BLaER1 treated with 17β-estradiol and CSF1 and Interleukin-3, amounts not matched to agents 10 nM and 100 nM (cell line): Measurements from ENCODE around the gene ABL2.

ENCODE experiments used
- H3K27ac ChIP-seq, 11 experiments: shearing (Covaris generic); formaldehyde crosslinking; 2 replicates each; pipeline ENCODE4 v1.8.1; 2022
- H3K27me3 ChIP-seq, 11 experiments: shearing (Covaris generic); formaldehyde crosslinking; 2 replicates each; pipeline ENCODE4 v1.8.1; 2022
- H3K36me3 ChIP-seq, 11 experiments: shearing (Covaris generic); formaldehyde crosslinking; 2 replicates each; pipeline ENCODE4 v1.8.1; 2022
- H3K4me1 ChIP-seq, 10 experiments: shearing (Covaris generic); formaldehyde crosslinking; 2 replicates each; pipeline ENCODE4 v1.8.1; 2022
- H3K4me2 ChIP-seq, 11 experiments: shearing (Covaris generic); formaldehyde crosslinking; 2 replicates each; pipeline ENCODE4 v1.8.1; 2022
- H3K4me3 ChIP-seq, 10 experiments: shearing (Covaris generic); formaldehyde crosslinking; 2 replicates each; pipeline ENCODE4 v1.8.1; 2022
- H3K9ac ChIP-seq, 11 experiments: shearing (Covaris generic); formaldehyde crosslinking; 2 replicates each; pipeline ENCODE4 v1.8.1; 2022
- H3K9me3 ChIP-seq, 11 experiments: shearing (Covaris generic); formaldehyde crosslinking; replicated peaks in 1 of 11; 2 replicates each; pipeline ENCODE4 v1.8.1; 2022
- H4K20me1 ChIP-seq, 11 experiments: shearing (Covaris generic); formaldehyde crosslinking; 2 replicates each; pipeline ENCODE4 v1.8.1; 2022
- Cebpa-rat ChIP-seq, 11 experiments: shearing (Covaris generic); IDR thresholded peaks; 2 replicates each; pipeline ENCODE4 v1.8.1; 2022

Gene ABL2

DNA sequence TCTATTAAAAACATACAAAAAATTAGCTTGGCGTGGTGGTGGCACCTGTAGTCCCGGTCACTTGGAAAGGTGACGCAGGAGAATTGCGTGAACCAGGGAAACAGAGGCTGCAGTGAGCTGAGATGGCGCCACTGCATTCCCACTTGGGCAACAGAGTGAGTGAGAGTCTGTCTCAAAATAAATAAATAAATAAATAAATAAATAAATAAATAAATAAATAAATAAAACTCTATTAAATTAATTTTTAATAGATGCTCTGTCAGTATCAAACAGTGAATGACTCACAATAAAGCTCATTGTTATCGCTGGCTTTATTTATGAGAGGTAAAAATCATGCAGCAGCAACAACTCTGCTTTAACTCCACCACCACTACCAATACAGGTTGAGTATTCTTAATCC is 72.8 kb downstream of the ABL2 start:
- no peak overlapping the region for H3K4me3 ChIP-seq
- H3K27ac ChIP-seq = no peak overlapping the region
- H3K27me3 ChIP-seq = no peaks in the 10 kb centered on the region
- peaks cover 0 to 63% (median 0%) of the 10 kb centered on the region in 11 experiments; a peak in 9 of 22 replicates for H4K20me1 ChIP-seq
- H3K36me3 ChIP-seq = peaks cover 0 to 16% (median 4%) of the 10 kb centered on the region in 11 experiments; a peak in 9 of 22 replicates
- TF ChIP-seq Cebpa-rat (IDR thresholded peaks at IDR 0.05) = no peak
- H3K4me1 ChIP-seq = peaks cover 0 to 8% (median 3%) of the 10 kb centered on the region in 10 experiments; a peak in 9 of 20 replicates
- no peak overlapping the region for H3K9ac ChIP-seq
- no peak overlapping the region for H3K4me2 ChIP-seq
- no peaks in the 10 kb centered on the region for H3K9me3 ChIP-seq

GRCh38 chr1:179156026-179156425 is 73.5 kb downstream of the ABL2 start:
- H3K4me1 ChIP-seq = peaks cover 0 to 8% (median 3%) of the 10 kb centered on the region in 10 experiments; a peak in 9 of 20 replicates
- H3K4me2 ChIP-seq = no peak overlapping the region

DNA sequence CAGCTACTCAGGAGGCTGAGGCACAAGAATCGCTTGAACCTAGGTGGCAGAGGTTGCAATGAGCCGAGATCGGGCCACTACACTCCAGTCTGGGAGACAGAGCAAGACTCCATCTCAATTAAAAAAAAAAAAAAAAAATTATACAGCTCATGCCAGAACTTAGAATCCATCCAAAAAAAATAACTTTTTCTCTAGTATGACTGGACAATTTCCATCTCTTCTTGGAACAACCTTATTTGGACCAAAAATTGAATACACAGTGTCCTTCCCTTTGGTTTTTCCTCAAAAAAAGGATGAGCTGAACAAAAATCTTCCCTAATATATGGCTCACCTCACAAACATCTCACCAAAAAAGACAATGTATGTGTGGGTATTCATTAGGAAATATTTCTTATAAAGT is 73.9 kb downstream of the ABL2 start:
- H3K4me2 ChIP-seq = no peak overlapping the region
- H3K9ac ChIP-seq = no peak overlapping the region
- no peak overlapping the region for H3K27ac ChIP-seq
- H3K4me3 ChIP-seq = no peak overlapping the region
- H3K36me3 ChIP-seq = peaks cover 0 to 17% (median 3%) of the 10 kb centered on the region in 11 experiments; a peak in 10 of 22 replicates
- H3K4me1 ChIP-seq = peaks cover 0 to 8% (median 3%) of the 10 kb centered on the region in 10 experiments; a peak in 9 of 20 replicates
- H3K9me3 ChIP-seq = peaks cover 0 to 8% (median 3%) of the 10 kb centered on the region in 11 experiments; a peak in 15 of 22 replicates
- no peak for TF ChIP-seq Cebpa-rat (IDR thresholded peaks at IDR 0.05)
- H4K20me1 ChIP-seq = peaks cover 0 to 53% (median 0%) of the 10 kb centered on the region in 11 experiments; a peak in 7 of 22 replicates
- H3K27me3 ChIP-seq = no peaks in the 10 kb centered on the region

More at GRCh38 chr1:179156026-179156425, 73.5 kb downstream of the ABL2 start:
- H3K27me3 ChIP-seq = no peaks in the 10 kb centered on the region
- TF ChIP-seq Cebpa-rat (IDR thresholded peaks at IDR 0.05) = no peak
- peaks cover 0 to 15% (median 0%) of the 10 kb centered on the region in 11 experiments; a peak in 7 of 22 replicates for H3K36me3 ChIP-seq
- peaks cover 0 to 56% (median 0%) of the 10 kb centered on the region in 11 experiments; a peak in 7 of 22 replicates for H4K20me1 ChIP-seq
- no peak overlapping the region for H3K27ac ChIP-seq
- H3K4me3 ChIP-seq = no peak overlapping the region
- H3K9me3 ChIP-seq = peaks cover 0 to 3% (median 0%) of the 10 kb centered on the region in 11 experiments; a peak in 3 of 22 replicates
- no peak overlapping the region for H3K9ac ChIP-seq

GRCh38 chr1:179154437-179154836 is 75.0 kb downstream of the ABL2 start:
- peaks cover 0 to 47% (median 0%) of the 10 kb centered on the region in 11 experiments; a peak in 5 of 22 replicates for H4K20me1 ChIP-seq
- TF ChIP-seq Cebpa-rat (IDR thresholded peaks at IDR 0.05) = no peak
- peaks cover 0 to 8% (median 3%) of the 10 kb centered on the region in 10 experiments; a peak in 9 of 20 replicates for H3K4me1 ChIP-seq
- no peaks in the 10 kb centered on the region for H3K27me3 ChIP-seq
- peaks cover 5 to 29% (median 12%) of the 10 kb centered on the region in 11 experiments; a peak in 17 of 22 replicates for H3K36me3 ChIP-seq
- no peak overlapping the region for H3K9ac ChIP-seq
- H3K4me3 ChIP-seq = no peak overlapping the region
- no peak overlapping the region for H3K27ac ChIP-seq
- H3K9me3 ChIP-seq = peaks cover 10 to 19% (median 15%) of the 10 kb centered on the region in 11 experiments; a peak in 21 of 22 replicates
- H3K4me2 ChIP-seq = no peak overlapping the region

DNA sequence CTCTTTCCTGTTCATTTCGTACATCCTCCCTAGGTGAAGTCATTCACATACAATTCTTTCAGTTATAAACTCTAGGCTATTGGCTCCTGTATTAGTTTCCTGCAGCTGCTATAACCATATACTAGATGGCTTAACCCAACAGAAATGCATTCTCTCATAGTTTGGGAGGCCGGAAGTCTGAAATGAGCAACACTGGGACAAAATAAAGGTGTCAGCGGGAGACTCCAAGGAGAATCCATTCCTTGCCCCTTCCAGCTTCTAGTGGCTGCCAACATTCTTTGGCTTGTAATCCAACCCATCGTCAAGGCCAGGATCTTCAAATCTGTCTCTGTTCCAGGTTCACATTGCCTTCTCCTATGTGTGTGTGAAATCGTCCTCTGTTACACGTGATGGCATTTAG is 76.3 kb downstream of the ABL2 start:
- Histone ChIP-seq H3K27ac (no peak overlapping the region), H3K9ac (no peak overlapping the region), H3K27me3 (no peaks in the 10 kb centered on the region), H3K4me2 (no peak overlapping the region), H3K9me3 (peaks cover 20 to 32% (median 27%) of the 10 kb centered on the region in 11 experiments; a peak in 21 of 22 replicates), H3K4me3 (no peak overlapping the region), H4K20me1 (peaks cover 0 to 36% (median 0%) of the 10 kb centered on the region in 11 experiments; a peak in 5 of 22 replicates), H3K36me3 (peaks cover 10 to 41% (median 23%) of the 10 kb centered on the region in 11 experiments), H3K4me1 (peaks cover 0 to 8% (median 3%) of the 10 kb centered on the region in 10 experiments; a peak in 9 of 20 replicates)
- TF ChIP-seq Cebpa-rat (IDR thresholded peaks at IDR 0.05) = no peak

DNA sequence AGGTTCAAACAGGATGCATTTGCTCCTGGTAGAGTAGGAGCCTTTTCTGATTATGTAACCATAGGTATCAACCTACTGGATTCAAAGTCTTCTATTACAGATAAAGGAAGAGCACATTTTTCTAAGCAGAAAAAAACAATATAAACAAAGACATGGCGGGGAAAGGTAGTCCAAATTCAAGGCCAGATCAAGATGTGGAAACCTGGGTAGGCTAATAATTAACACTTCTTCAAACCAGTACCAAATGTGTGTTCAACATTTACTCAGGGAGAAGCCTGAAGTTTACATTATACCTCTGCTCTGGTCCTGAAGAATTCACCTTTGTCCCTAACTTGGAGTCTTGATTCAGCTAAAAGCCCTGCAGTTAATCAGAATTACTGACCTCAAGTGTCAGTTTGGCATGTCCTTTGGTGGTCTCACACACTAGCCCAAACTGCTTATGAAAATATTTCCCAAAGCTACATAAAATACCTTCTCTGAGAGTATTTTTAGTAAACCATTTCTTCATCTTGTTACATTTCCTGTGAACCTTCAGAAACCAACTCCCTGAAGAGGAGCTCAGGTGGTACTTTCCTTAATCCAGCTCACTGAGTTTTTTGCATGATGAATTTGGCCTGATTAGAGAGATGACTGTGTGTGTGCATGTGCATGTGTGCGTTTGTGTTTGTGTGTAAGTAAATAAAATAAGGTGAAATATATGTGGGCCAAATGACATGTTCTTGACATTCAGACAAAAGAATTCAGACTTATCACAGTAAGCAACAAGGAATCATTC is 77.4 kb downstream of the ABL2 start:
- Histone ChIP-seq H3K4me1 (peaks cover 0 to 8% (median 3%) of the 10 kb centered on the region in 10 experiments; a peak in 9 of 20 replicates), H3K27me3 (no peaks in the 10 kb centered on the region), H4K20me1 (peaks cover 0 to 25% (median 0%) of the 10 kb centered on the region in 11 experiments; a peak in 4 of 22 replicates), H3K9ac (no peak overlapping the region), H3K27ac (no peak overlapping the region), H3K4me2 (peak overlapping the region in 2 of 11 experiments; percentile 4 to 12; a peak in 2 of 22 replicates), H3K4me3 (no peak overlapping the region), H3K36me3 (peaks cover 19 to 52% (median 32%) of the 10 kb centered on the region in 11 experiments), H3K9me3 (peaks cover 25 to 42% (median 37%) of the 10 kb centered on the region in 11 experiments; a peak in 21 of 22 replicates)
- no peak for TF ChIP-seq Cebpa-rat (IDR thresholded peaks at IDR 0.05)

DNA sequence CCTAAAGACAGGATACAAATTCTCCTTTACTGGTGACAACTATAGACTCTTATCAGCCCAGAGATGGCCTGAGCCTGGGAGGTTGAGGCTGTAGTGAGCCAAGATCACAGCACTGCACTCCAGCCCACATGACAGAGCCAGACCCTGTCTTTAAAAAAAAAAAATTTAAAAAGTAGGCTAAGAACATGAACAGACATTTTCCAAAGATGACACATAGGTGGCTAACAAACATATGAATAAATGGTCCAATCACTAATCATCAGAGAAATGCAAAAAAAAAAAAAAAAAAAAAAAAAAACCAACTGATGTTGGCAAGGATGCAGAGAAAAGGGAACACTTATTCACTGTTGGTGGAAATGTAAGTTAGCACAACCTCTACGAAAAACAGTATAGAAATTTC is 82.6 kb downstream of the ABL2 start:
- no peak overlapping the region for H3K9ac ChIP-seq
- peaks cover 14 to 49% (median 37%) of the 10 kb centered on the region in 11 experiments for H3K36me3 ChIP-seq
- no peaks in the 10 kb centered on the region for H3K27me3 ChIP-seq
- peaks cover 0 to 18% (median 0%) of the 10 kb centered on the region in 11 experiments; a peak in 2 of 22 replicates for H4K20me1 ChIP-seq
- no peak overlapping the region for H3K4me2 ChIP-seq
- no peak overlapping the region for H3K4me3 ChIP-seq
- H3K4me1 ChIP-seq = peaks cover 13 to 22% (median 18%) of the 10 kb centered on the region in 10 experiments
- no peak for TF ChIP-seq Cebpa-rat (IDR thresholded peaks at IDR 0.05)
- H3K27ac ChIP-seq = no peak overlapping the region
- peaks cover 25 to 42% (median 37%) of the 10 kb centered on the region in 11 experiments; a peak in 21 of 22 replicates for H3K9me3 ChIP-seq

GRCh38 chr1:179146476-179146875 is 83.0 kb downstream of the ABL2 start:
- Histone ChIP-seq H3K36me3 (peaks cover 14 to 49% (median 37%) of the 10 kb centered on the region in 11 experiments), H3K27ac (no peak overlapping the region), H4K20me1 (peaks cover 0 to 16% (median 0%) of the 10 kb centered on the region in 11 experiments; a peak in 2 of 22 replicates), H3K27me3 (no peaks in the 10 kb centered on the region), H3K4me3 (no peak overlapping the region), H3K4me2 (no peak overlapping the region), H3K9ac (no peak overlapping the region), H3K9me3 (peaks cover 25 to 42% (median 37%) of the 10 kb centered on the region in 11 experiments; a peak in 21 of 22 replicates), H3K4me1 (peaks cover 13 to 26% (median 21%) of the 10 kb centered on the region in 10 experiments)
- no peak for TF ChIP-seq Cebpa-rat (IDR thresholded peaks at IDR 0.05)

- Histone ChIP-seq H4K20me1 (peaks cover 0 to 16% (median 0%) of the 10 kb centered on the region in 11 experiments; a peak in 2 of 22 replicates), H3K27me3 (no peaks in the 10 kb centered on the region), H3K9ac (no peak overlapping the region), H3K9me3 (peaks cover 22 to 40% (median 33%) of the 10 kb centered on the region in 11 experiments; a peak in 21 of 22 replicates), H3K4me1 (peaks cover 19 to 34% (median 28%) of the 10 kb centered on the region in 10 experiments), H3K4me2 (no peak overlapping the region), H3K27ac (no peak overlapping the region), H3K36me3 (peaks cover 14 to 50% (median 36%) of the 10 kb centered on the region in 11 experiments), H3K4me3 (no peak overlapping the region)
- TF ChIP-seq Cebpa-rat (IDR thresholded peaks at IDR 0.05) = no peak
Measured at GRCh38 chr1:179145521-179145920, 84.0 kb downstream of the ABL2 start.
